Stimulated activated CD8-positive, alpha-beta memory T cell treated with anti-CD3 and anti-CD28 coated beads, Interleukin-12 subunit alpha, Interleukin-12 subunit beta, amount 100 ng/mL, for 4 hours (primary cell): ENCODE results near the gene CLEC2L.
"Not testable (repeated sequence)": the region's sequence is repeated elsewhere in the genome, so short reads cannot be mapped to it uniquely, and the experiment has no call there.

Experiments used
- DNase-seq: peaks from one replicate; pipeline ENCODE4 v3.0.0-alpha.2; 2020; ENCODE audit warnings: low read depth

CLEC2L gene

GRCh38 chr7:139523968-139524815 lies 707 bp downstream of the CLEC2L start:
- DNase-seq = no peak

DNA sequence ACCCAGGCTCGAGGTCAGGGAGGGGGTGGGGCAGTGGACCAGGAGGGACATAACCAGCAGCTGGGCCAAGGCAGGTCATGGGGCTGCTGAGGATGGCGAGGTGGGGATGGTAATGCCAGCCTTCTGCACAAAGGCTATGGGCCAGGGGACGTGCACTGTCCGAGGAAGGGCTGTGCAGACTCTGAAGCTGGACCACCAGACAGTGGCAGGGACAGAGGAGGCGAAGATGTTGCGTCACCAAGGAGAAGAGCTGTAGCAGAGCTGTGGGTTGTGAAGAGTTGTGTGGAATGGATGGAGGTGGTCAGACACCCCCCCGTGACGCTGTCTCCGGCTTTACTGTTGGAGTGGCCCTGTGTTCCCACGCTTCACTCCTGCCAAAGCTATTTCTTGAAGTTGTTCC lies 1.8 kb downstream of the CLEC2L start:
- DNase-seq = no peak

GRCh38 chr7:139525750-139526149 lies 2.3 kb downstream of the CLEC2L start:
- DNase-seq = no peak

GRCh38 chr7:139526578-139527544 lies 3.4 kb downstream of the CLEC2L start:
- DNase-seq = no peak

- DNase-seq = no peak
These were observed 7.6 kb downstream of the CLEC2L start for GRCh38 chr7:139531094-139531493.

- DNase-seq = no peak
These were observed 9.2 kb downstream of the CLEC2L start for GRCh38 chr7:139532636-139533155.

GRCh38 chr7:139534096-139534495 lies 10.6 kb downstream of the CLEC2L start:
- DNase-seq = no peak

DNA sequence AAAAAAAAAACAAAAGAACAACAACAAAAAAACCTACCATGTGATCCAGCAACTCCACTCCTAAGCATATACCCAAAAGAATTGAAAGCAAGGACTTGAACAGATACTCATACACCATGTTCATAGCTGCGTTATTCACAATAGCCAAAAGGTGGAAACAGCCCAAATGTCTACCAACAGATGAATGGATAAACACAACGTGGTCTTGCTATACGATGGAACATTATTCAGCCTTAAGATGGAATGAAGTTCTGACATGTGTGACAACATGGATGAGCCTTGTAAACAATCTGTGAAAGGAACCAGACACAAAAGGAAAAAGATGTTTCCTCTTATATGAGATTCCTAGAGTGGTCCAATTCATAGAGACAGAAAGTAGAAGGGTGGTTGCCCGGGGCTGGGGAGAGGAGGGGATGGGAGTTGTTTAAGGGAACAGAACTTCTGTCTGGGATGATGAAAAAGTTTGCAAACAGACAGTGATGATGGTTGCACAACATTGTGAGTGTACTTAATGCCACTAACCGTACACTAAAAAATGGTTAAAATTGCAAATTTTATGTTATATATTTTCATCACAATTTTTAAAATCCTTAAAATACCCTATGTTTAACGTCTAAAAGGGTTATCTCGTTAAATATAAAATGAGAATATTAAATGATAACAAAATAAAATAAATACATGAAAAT lies 11.6 kb downstream of the CLEC2L start:
- DNase-seq = no peak

- DNase-seq = no peak
These were observed 12.7 kb downstream of the CLEC2L start for GRCh38 chr7:139536152-139536551.

GRCh38 chr7:139538881-139539635 lies 15.6 kb downstream of the CLEC2L start:
- no peak for DNase-seq

- DNase-seq = no peak
These were observed 16.7 kb downstream of the CLEC2L start for GRCh38 chr7:139540203-139540602.

DNA sequence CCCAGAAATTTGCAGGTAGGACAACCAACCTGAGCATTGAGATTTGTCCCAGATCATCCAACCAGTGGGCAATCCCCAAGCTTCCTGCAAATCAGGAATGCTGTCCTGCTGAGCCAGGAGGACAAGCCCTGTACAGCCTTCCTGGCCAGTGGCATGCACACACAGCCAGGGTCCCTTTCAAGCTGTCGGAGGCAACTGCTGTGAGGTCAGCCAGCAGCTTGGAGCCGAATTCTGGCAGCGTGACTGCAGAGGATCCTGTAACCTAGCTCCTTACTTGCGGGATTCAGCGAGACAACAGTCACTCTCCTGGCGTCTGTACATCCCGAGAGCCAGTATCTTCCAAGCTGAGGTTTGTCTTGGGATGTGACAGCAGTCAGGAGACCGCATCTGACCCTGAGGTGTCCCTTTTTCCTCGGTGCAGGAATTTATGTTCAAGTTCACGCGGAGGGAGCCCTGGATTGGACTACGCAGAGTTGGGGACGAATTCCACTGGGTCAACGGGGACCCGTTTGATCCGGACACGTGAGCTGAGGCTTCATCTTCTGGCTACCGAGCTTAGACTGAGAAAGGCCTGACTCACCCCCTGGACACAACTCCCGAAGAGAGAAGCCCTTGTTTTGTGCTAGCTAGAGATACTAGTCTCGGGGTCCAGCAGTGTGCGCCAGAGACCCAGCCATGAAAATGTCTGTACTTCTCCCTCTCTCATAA lies 18.3 kb downstream of the CLEC2L start:
- DNase-seq = no peak

- DNase-seq = no peak
These were observed 19.0 kb downstream of the CLEC2L start for GRCh38 chr7:139542308-139543151.

DNA sequence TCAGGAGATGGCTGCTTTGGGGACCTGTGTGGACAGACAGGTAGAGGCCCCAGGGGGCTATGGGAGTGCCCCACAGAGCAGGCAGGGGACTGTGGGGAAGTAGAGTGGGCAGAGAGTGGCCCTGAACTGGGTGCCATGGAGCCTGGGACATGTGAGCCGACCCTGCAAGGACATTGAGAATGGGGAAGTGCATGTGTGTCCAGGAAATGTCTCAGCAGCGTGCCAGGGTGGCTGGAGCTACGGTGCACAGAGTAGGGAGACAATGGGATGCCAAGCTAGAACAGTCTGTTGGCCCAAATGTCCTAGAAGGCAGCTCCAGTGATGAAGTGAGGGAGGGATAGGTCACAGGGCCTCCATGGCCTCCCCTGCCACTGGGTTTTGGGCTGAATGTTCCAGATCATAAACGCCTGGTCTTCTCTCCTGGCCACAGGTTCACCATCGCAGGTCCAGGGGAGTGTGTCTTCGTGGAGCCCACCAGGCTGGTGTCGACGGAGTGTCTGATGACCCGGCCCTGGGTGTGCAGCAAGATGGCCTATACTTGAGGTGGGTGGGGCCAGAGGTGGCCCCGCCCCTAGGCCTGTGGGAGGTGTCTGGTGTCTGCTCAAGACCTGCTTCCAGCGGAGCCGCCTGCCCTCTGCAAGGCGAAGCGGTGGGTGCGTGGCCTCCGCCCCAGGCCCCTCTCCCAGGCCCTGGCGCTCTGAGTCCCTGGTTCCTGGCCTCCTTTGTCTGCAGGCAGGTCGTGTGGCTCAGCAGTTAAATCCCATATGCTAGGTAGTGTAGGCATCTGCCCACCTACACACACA lies 20.5 kb downstream of the CLEC2L start:
- DNase-seq = no peak

DNA sequence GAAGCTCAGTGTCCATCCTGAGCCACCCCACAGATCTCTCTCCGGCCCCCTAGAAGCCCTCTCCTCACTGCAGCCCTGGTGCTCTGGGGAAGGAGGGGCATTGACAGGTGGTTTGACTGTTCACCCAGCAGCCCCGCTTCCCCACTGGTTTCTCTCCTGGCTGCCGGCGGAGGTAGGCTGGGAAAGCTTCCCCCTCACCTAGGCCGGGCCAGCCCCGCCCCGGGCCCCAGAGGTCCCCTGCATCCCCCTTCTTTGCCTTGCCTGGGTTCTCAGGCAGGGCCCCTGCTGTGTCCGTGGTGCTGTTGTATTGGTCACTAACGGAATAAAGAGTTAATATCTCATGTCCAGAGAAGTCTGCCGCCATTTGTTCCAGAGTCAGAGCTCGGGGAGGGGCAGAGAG lies 21.2 kb downstream of the CLEC2L start:
- no peak for DNase-seq

DNA sequence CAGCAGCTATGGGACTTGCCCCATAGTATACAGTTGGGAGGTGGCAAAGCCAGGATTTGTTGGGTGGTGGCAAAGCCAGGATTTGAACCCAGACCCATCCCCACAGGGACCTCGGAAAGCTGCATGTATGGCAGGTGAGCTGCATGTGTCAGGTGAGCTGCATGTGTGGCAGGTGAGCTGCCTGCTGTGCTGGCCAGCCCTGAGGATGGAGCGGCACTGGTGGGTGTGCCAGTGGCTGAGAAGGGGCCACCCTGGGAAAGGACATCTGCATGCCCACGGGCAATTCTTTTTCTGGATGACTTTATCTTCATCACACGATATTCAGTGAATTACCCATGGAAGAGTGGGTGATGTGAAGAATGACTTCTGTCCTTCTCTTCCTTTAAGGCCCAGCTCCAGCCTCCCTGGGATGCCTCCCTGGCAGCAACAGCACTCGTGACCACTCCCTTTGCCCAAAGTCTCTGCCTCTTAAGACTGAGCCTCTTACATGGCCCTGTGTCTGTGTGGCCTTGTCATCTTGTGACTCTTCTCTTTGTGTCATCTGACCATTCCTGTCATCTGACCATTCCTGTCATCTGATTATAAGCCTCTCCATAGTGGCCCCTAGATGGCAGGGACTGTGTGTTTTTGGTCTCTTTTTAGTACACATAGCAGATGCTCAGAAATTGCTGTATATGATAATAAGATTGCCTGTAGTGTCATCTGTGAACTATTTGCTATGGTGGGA lies 25.0 kb downstream of the CLEC2L start:
- DNase-seq = no peak

- DNase-seq = not testable (repeated sequence)
These were observed 30.7 kb downstream of the CLEC2L start for GRCh38 chr7:139553991-139554700.
